Mucosa of descending colon (tissue), 3 donors: ENCODE data around the gene POU3F1. TPM values are rescaled to one million over a fixed set of nuclear protein-coding genes. Genes with fewer than 3 reads are reported as not detected.

Experiments
- ATAC-seq: fragments of 200-7000 bp; cut with Tn5 transposase; one replicate; pipeline ENCODE4 v1.9.1; 2020; ENCODE audit warnings: mild to moderate bottlenecking, moderate library complexity
- DNase-seq, 3 donors: peaks; one replicate each; pipeline ENCODE4 v3.0.0-alpha.2; 2020
- H3K36me3 ChIP-seq: fragments of 200-600 bp; one replicate; pipeline ENCODE4 v1.8.0; 2021; ENCODE audit warnings: low read depth, mild to moderate bottlenecking
- H3K4me1 ChIP-seq: fragments of 200-600 bp; one replicate; pipeline ENCODE4 v1.8.0; 2021; ENCODE audit warnings: low read depth, mild to moderate bottlenecking
- H3K4me3 ChIP-seq: fragments of 200-600 bp; one replicate; pipeline ENCODE4 v1.8.0; 2021; ENCODE audit warnings: mild to moderate bottlenecking
- H3K9me3 ChIP-seq: fragments of 200-600 bp; one replicate; pipeline ENCODE4 v1.8.0; 2021; ENCODE audit warnings: mild to moderate bottlenecking
- CTCF ChIP-seq: fragments of 200-600 bp; IDR thresholded peaks from one replicate; pipeline ENCODE4 v1.8.0; 2022; ENCODE audit warnings: antibody characterized with exemption, mild to moderate bottlenecking
- intact Hi-C, 2 donors: fragments of 100-400 bp; cut with DNase I in 1 of 2; cut with micrococcal nuclease in 1 of 2; formaldehyde crosslinking; loops; one replicate each; pipeline versions ENCODE4 v1.11.0 to v1.11.1; 2022; cut with DNase I, micrococcal nuclease
- total RNA-seq, 3 donors: library from RNA; stranded (reverse); fragmentation: NEBNext Ultra II Directional in 2 of 3; extraction: Animal tissue kit (Norgen Biotek cat#: 25700) in 2 of 3; gene quantifications; one replicate each; pipeline versions ENCODE4 v1.2.1 to v1.2.4, GENCODE V29; 2021 to 2023
- donor health status: DM: no; HTN: no; CAD: no; lungs with moderate emphysema.
- donor health status: DM: no; HTN: no; CAD: no.
- donor health status: DM: no; HTN: yes; CAD: no.

Gene POU3F1
- total RNA-seq, 3 donors from 2014 or later = not detected

DNA sequence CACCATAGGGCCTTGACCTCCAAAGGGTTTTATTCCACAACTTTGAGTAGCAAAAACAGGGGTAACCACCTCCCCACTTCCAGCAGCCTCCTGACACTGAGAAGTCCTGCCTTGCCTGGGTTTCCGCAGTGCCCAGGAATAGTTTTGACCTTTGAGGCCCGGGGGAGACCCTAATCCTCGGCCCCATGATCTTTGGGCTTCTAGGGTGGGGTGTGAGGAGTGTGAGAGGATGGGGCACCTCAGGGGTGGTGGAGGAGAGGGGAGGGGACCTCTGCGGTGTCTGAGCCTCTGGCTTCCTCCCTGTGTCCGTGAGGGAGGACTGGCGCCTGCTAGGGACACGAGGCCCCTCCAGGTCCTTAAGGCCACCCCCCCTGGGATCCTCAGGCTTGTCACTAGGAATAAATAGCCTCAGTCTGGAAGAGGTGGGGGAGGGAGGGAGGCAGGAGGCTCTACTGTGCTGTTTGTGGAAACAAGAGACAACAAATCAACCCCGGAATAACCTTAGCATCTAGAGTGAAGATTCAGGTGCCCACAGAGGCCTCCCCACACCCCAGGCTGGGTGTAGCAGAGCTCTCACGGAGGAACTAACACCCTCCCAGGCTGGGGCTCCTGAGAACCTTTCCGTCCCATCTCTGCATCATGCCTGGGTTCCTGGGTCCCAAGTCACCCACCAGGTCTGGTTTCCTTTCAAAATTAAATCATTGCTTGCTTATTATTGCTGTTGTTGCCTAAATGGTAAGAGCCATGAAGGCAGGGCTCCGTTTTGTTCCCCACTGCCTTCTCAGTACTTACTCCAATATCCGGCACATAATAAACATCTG is 40.4 kb downstream of the POU3F1 start:
- no peak for DNase-seq
- no peaks in the 10 kb centered on the region for H3K36me3 ChIP-seq
- H3K4me1 ChIP-seq = peaks cover 4% of the 10 kb centered on the region
- ATAC-seq = no peak
- H3K9me3 ChIP-seq = no peaks in the 10 kb centered on the region
- intact Hi-C loops = no loop called here
- H3K4me3 ChIP-seq = no peak overlapping the region
- TF ChIP-seq CTCF = no peak

DNA sequence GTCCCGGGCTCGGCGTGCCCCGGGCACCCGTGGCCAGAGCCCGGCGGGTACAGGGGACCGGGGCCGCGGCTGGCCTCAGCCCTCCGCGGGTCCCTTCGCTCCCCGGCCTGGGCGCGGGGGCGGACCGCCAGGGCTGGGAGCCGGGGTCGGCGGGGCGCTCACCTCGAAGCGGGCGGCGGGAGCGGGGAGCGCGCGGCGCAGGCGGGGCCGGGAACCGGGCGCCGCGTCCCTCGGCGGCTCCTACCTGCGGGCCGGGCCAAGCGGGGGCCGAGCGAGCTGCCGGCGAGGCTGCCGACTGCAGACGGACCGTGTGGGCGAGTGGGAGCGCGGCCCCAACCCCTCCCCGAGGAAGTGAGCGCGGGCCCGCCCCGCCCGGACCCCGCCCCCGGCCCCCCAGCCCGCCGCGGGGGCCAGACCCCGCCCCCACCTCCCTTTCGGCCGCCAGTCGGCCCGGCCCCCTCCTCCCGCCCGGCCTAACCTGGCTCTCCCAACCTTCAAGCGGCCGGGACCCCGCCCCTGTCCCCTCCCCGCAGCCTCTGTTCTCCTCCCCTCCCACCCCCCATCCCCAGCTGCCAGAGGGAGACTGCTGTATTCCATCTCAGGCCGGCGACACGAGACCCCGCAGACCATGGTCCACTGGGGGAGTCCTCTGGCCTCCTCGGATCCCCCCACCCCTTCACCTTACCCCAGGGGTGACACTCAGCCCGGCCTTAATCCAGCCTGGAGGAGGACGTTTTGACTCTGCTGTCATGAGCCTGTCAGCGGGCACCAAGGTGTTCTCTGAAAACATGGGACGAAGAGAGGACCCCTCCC is 41.2 kb downstream of the POU3F1 start, which contains the start of gene FHL3:
FHL3 (minus strand) TSS at position 320 of the 813 bp plus-strand sequence. CDS start 6,102 bp downstream, outside the sequence.
- ATAC-seq (peak; percentile 58), DNase-seq (peak; percentile 43 to 68 (median 63))
- intact Hi-C loops = no loop called here
- no peaks in the 10 kb centered on the region for H3K36me3 ChIP-seq
- H3K4me3 ChIP-seq = peak within 1 kb of the TSS; percentile 22
- peaks cover 7% of the 10 kb centered on the region for H3K4me1 ChIP-seq
- no peak for TF ChIP-seq CTCF
- no peaks in the 10 kb centered on the region for H3K9me3 ChIP-seq

DNA sequence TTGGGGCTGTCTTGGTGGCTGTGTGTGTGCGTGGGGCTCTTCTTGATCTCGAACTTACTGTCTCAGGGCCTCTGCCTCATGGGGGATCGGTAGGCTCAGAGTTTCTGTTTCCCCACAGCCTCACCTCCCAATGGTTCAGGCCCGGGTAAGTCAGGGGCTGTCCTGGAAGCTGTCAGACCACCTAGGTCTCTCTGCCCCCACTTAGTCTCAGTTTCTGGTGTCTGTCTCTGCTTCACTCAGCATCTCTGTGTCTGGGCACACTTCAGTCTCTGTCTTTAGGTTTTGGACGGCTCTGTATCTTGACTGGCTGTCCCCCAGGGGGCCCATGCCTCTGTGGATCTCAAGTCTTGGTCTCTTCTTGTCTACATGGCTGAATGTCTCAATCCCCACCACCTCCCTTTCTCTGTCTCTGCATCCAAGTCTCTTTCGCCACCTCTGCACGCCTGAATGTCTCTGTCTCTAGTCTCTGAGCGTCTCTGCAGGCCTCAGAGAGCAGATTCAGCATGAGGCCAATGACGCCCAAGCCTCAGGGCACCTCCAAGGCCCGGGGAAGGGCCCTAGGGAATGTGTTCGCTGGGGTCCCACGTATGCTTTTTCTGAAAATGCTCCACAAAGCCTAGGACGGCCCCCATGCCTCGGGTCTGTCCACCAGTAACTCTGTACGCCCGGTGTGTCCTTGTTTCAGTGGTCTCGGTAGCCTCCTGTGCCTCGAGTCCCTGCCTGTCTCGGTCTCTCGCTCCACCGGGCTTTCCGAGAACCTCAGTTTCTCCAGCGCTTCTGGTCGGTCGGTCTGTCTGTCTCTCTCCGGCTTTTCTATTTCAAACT is 42.1 kb downstream of the POU3F1 start:
- TF ChIP-seq CTCF = no peak
- Histone ChIP-seq H3K4me1 (peaks cover 7% of the 10 kb centered on the region), H3K9me3 (no peaks in the 10 kb centered on the region), H3K36me3 (no peaks in the 10 kb centered on the region), H3K4me3 (peak overlapping the region; percentile 22)
- intact Hi-C loops = no loop called here
- ATAC-seq (no peak), DNase-seq (no peak)

DNA sequence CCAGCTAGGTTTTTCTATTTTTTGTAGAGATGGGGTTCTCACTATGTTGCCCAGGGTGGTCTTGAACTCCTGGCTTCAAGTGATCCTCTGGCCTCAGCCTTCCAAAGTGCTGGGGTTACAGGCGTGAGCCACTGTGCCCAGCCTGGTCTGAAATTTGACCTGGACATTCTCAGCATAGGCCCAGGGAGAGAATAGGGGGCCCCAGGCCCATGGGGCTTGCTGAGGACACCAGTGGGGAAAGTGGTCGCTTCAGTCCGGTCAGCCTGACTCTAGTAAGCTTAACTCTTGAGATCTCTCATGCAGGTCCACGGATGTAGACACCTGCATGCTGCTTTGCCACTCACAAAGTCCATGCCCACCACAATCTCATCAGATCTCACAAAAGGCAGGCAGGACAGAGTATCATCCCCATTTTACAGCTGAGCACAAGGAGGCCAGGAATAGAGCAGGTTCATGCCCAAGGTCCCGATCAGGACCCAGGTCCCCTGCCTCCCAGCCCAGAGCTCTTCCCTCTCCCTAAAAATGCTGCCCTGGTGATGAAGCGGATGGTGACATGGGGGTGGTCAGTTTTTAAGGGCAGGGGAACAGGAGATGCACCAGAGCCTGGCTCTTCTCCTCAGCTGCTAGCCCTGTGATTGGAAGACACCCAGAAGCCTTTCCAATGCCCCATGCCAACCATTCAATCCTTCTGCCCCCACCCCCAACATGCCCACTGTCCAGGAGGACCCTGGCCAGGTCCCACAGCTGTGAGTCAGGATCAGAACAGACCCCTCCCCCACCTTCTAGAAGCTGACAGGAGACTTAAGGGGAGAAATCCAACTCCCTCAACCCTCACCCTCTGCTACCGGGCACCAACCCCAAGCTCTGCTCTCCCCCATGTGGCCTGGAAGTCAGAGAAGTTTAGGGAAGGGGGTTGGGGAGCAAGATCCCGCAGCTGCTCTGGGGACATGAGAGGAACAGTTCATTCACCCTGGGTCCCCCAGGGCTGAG is 43.0 kb downstream of the POU3F1 start:
- ATAC-seq (no peak), DNase-seq (no peak)
- intact Hi-C loops = no loop called here
- Histone ChIP-seq H3K36me3 (no peaks in the 10 kb centered on the region), H3K4me3 (no peak overlapping the region), H3K9me3 (no peaks in the 10 kb centered on the region), H3K4me1 (peaks cover 12% of the 10 kb centered on the region)
- TF ChIP-seq CTCF = no peak
